Myocyte (in vitro differentiated cells): ENCODE results near the gene CSF3R. TPM values are rescaled to one million over a fixed set of nuclear protein-coding genes. Genes with fewer than 3 reads are reported as not detected.
"Not testable (repeated sequence)": the region's sequence is repeated elsewhere in the genome, so short reads cannot be mapped to it uniquely, and the experiment has no call there.

Source experiments
- DNase-seq: peaks from one replicate; pipeline ENCODE4 v3.0.0-alpha.2; 2012; ENCODE audit warnings: low read depth
- total RNA-seq: library from RNA; depleted of rRNA; stranded (reverse); fragments of >200 nt; gene quantifications from 2 replicates; pipeline ENCODE4 v1.2.3, GENCODE V29; 2014

CSF3R gene
- total RNA-seq, 1 donor from 2014 or later: not detected

DNA sequence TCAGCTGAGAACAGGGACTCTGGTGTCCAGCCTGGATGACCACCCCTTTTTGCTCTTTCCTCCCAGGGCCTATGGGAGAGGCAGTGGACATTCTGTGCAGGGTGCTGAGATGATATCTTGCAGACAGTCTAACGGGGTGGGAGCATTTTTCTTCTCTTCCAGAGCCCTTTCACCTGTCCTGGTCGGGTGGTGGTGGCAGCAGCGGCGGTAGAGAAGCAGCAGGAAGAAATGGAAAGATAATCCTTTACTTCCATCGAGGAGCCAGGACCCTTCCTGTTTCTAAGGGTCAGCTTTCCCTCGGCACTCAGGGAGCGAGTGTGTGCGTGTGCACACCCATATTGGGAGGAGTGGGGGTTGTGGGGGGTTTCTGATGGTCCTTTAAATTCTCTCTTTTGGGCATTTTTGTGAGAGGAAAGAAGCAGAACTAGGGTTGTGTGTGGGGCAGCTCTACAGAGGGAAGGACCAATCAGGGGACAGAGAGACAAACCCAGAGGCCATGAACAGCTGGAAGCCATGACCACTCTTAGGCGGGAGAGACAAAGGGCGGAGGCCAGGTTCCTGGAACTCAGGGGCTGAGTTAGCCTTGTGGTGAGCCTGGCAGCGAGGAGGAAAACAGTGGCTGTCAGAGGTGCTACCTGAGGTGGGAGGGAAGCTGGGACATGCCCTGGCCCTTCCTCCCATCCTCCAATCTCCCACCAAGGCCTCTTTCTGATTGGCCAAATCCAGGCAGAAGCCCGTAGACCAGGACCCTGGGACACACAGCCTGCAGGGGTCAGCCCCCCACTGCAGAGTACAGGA, 31.2 kb upstream of the CSF3R start:
- DNase-seq: no peak

DNA sequence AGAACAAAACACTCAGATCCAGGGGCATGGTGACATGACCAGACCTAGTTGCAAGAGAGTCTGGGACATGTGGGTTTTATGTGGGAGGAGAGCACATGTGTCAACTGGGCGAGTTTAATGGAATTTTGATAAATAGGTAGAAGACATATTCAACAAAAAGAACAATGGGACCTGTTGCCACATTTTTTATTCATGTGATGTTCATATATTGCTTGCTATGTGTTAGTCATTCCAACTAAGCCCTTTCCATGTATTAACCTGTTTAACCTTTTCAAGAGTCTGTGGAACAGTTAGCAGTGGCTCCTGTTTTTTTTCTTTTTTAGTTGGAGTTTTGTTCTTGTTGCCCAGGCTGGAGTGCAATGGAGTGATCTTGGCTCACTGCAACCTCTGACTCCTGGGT, 30.1 kb upstream of the CSF3R start:
- no peak for DNase-seq

DNA sequence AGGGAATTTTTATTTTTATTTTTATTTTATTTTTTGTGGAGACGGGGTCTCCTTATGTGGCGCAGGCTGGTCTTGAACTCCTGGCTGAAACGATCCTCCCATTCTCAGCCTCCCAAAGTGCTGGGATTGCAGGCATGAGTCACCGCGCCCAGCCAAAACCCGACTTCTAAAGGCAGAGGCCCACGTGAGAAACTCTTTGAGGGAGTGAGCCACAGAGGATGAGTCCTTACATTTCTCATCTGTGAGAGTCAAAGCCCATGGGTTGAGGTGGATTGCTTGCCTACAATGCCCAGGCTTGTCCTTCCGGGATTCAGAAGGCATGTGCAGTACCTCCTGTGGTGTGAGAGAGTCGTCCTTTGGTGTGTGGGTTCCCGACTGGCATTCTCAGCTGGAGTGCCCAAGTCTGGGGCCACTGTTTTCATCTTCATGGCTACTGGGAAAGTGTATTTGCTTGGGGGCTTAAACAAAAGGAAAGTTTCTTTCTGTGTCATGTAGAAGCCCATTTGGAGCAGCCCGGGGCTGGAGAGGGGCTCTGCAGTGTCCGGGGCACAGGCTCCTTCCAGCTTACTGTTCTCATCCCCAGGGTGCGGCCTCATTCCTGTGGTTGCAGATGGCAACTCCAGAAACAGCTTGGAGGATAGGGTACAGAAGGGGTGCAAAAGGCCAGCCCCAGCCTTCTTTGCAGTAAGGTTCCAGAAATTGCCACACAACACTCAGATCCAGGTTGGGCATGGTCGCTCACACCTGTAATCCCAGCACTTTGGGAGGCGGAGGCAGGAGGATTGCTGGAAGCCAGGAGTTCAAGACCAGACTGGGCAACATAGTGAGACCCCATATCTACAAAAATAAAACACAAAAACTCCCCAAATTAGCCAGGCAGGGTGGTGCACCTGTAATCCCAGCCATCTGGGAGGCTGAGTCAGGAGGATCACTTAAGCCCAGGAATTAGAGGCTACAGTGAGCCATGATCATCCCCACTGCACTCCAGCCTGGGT, 29.4 kb upstream of the CSF3R start:
- DNase-seq: peak; percentile 49

DNA sequence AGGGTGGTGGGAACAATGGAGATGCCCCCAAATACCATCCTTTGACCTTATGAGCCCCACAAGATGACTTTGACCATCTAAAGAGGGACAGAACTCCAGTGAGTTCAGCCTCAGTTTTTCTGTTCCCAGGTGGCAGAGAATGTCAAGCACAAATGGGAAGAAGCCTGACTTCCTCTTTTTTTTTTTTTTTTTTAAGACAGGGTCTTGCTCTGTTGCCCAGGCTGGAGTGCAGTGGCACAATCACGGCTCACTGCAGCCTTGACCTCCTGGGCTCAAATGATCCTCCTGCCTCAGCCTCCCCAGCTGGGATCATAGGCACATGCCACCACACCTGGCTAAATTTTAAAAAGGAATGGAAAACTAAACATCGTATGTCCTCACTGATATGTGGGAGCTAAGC, 28.5 kb upstream of the CSF3R start:
- DNase-seq: not testable (repeated sequence)

DNA sequence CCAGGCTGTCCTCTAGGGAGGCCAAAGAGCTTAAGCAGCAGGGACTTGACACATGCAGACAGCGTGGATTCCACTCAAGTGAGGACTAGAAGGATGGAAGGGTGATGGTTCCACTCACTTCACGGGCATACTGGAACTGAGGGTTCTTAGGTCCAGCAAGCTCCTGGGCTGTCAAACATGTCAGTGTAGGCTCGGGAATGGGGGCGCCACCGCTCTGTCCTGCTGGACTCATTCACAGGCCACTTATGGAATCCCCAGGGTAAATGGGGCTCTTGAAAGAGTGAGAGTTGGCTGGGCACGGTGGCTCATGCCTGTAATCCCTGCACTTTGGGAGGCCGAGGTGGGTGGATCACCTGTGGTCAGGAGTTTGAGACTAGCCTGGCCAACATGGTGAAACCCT, 27.7 kb upstream of the CSF3R start:
- no peak for DNase-seq

DNA sequence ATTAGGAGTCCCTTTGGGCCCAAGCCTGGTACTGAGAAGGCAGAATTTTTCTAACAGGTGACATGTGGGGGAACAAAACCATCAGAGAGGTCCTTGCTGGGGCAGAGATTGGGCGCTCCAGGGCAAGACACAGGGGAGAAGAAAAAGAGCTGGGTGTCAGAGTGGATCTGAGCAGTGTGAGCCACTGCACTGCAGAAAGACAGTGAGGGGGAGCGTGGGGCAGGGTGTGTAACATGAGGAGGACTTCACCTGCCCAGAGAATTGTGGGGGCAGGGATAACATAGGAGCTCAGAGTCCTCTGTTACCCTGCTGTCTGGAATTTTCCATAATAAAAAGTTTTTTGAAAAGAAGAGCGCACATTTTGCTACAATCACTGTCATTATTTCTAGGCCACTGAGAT, 25.5 kb upstream of the CSF3R start:
- no peak for DNase-seq

DNA sequence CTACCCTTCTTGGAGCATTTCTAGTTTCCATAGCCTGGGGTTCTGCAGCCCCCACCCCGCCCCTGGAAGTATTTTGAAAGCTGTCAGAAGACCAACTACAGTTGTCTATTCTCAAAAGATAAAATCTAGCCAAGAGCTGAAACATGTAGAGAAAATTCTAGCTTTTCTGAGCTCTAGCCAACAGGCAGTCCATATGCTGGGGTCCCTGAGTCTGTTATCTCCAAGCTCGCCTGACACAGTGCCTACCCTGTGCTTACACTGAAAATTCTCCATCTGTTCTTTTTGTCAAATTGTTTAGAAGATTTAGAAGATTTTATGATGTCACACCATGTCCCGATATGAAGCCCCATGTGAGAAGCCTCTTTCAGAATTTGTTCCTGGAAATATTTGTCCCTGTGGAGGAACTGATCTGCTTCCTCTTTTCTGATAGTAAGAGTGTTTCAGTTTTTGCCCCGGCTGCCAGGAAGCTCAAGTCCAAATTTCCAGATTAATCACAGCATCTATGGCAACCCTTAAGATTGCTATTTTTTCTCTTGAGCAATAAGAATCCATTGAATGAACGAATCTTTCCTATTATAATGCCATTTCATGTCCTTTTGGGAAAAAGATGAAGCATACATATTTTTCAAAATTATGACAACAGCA, 23.7 kb upstream of the CSF3R start:
- DNase-seq: no peak

DNA sequence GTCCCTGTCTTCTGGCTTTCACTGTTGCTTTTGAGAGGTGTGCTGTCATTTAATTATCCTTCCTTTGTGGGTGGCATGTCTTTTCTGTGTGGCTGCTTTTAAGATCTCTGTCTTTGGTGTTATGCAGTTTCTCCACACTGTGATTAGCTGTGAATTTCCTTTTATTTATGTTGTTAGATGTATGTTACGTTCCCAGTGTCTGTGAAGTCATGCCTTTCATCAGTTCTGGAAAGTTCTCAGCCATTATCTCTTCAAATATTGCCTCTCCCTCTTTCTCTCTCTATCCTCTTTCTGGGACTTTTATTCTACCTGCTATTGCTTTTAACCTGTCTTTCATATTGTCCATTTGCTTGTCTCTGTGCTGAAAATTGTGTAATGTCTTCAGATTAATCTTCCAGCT, 21.0 kb upstream of the CSF3R start:
- DNase-seq: no peak

DNA sequence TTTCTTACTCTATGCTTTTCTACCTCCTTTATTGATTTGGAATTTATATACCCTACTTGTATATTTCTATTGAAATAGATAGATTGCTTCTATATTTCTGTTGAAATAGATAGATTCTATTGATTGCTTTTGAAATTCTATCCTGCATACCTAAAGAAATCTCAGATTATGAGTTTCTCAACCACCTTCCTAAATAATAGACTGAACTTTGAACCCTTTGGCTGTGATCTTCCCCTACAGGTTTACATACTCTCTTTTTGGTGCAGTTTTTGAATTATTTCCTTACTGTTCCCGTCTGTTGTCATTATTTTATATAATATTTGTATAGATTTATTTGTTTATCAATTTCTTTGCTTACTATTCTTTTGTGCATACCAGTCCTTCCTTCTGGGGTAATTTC, 20.4 kb upstream of the CSF3R start:
- DNase-seq: no peak

DNA sequence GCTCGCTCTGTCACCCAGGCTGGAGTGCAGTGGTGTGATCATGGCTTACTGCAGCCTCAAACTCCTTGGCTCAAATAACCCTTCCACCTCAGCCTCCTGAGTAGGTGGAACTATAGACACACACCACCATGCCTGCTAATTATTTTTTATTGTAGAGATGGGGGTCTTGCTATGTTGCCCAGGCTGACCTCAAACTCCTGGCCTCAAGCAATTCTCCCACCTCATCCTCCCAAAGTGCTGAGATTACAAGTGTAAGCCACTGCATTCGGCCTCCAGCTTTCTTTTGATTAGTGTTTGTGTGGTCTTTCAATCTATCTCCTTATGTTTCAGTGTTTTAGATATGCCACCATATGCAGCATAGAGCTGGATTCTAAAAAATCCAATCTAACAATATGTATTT, 19.9 kb upstream of the CSF3R start:
- no peak for DNase-seq

DNA sequence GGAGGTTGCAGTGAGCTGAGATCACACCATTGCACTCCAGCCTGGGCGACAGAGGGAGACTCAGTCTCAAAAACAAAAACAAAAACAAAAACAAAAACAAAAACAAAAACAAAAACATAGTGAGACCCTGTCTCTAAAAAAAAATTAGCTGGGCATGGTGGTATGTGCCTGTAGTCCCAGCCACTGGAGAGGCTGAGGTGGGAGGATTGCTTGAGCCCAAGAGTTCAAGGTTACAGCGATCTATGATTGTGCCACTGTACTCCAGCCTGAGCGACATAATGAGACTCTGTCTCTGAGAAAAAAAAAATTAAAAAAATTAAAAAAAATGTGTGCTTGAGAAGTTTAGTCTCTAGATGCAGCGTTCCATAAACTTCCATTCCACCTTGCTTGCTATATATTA, 19.2 kb upstream of the CSF3R start:
- not testable (repeated sequence) for DNase-seq

DNA sequence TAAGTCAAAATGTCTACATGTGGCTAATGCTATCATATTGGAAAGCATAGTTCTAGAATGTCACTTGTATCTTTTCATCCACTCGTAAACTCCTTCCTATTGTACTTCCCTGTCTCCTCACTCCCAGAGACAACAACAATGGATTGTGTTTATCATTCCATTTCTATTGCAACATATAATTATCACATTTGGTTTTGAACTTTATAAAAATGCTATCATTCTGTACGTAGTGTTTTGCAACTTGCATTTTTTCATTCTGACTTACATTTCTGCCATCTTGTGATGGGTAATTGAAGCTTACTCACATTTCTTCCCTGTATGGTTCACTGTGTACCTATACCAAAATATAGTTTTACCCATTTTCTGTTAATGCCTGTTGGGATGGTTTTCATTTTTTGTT, 14.5 kb upstream of the CSF3R start:
- DNase-seq: no peak

DNA sequence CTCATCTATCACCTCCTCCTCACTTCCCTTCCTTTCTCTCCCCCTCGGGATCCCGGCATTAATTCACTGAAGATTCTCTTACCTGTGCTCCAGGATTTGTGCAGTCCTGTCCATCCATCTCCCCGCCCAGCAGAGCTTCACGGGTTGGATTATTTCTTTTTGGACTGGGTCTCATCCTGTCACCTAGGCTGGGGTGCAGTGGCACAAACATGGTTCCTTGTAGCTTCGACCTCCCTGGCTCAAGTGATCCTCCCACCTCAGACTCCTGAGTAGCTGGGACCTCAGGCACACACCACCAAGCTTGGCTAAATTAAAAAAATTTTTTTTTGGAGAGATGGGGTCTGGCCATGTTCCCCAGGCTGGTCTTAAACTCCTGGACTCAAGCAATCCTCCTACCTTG, 12.3 kb upstream of the CSF3R start:
- no peak for DNase-seq

DNA sequence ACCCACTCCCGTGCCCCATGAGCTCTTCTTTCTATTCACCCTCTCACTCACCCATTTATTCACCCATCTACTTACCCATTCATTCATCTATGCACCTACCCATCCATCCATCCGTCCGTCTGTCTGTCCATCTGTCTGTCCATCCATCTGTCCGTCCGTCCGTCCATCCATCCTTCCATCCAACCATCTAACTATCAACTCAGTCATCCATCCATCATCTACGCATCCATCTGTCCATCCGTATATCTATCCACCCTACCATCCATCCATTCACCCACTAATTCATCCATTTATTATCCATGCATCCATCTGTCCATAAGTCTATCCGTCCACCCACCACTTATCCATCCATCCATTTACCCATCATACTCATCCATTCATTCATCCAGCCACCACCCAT, 10.8 kb upstream of the CSF3R start:
- DNase-seq: no peak

DNA sequence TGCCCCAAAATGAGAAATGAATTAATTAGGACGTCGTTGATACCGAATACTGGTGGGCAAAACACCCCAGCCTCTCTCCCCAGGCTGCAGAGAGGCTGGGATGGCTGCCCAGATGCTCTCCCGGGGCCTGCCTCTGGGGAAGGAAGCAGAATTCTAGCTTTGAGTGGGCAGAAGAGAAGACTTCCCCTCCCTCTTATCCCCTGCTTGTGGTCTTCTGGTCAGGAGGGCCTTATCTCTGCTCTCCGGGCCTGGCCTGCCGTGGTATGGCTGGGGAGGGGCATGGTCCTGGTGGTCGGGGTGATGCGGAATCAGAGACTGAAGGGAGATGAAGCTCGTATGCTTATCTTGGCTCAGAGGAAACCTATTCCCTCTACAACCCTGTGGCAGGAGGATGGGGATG, 9.8 kb upstream of the CSF3R start:
- DNase-seq: no peak

DNA sequence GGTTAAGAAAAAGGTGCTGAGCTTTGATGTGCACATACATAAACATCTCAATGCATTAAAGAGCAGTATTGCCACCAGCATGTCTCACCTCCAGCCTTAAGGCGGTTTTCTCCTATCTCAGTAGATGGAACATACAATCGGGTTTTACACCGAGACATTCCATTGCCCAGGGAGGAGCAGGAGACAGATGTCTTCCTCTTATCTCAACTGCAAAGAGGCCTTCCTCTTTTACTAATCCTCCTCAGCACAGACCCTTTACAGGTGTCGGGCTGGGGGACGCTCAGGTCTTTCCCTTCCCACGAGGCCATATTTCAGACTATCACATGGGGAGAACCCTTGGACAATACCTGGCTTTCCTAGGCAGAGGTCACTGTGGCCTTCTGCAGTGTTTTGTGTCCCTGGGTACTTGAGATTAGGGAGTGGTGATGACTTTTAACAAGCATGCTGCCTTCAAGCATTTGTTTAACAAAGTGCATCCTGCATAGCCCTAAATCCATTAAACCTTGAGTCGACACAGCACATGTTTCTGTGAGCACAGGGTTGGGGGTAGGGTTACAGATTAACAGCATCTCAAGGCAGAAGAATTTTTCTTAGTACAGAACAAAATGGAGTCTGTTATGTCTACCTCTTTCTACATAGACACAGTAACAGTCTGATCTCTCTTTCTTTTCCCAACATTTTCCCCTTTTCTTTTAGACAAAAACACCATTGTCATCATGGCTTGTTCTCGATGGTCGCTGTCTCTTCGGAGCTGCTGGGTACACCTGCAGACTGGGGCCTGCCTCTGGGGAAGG, 6.7 kb upstream of the CSF3R start:
- not testable (repeated sequence) for DNase-seq

DNA sequence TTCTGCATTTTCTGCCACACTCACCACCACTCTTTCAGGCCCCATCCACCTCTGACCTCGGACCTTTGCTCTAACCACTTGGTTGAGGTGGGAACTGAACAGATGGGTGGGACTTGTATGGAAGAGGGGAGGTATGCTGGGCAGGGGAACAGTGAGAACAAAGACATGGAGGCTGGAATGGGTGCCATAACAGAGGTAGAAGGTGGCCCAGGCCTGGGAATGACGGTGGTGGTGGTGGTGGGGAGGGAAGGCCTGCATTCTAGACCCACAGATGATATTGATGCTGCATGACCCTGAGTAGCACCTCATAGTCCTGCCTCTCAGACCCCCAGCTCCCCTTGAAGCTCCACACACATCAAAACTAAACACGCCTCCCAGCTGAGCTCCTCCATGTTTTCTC, 5.2 kb upstream of the CSF3R start:
- DNase-seq: no peak

DNA sequence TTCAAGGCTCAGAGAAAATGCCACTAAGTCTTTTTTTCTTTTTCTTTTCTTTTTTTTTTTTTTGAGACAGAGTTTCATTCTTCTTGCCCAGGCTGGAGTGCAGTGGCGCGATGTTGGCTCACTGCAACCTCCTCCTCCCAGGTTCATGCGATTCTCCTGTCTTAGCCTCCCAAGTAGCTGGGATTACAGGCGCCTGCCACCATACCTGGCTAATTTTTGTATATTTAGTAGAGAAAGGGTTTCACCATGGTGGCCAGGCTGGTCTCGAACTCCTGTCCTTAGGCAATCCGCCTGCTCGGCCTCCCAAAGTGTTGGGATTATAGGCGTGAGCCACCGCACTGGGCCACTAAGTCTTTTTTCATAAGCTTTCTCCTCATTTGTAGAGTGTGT, 4.6 kb upstream of the CSF3R start:
- not testable (repeated sequence) for DNase-seq

DNA sequence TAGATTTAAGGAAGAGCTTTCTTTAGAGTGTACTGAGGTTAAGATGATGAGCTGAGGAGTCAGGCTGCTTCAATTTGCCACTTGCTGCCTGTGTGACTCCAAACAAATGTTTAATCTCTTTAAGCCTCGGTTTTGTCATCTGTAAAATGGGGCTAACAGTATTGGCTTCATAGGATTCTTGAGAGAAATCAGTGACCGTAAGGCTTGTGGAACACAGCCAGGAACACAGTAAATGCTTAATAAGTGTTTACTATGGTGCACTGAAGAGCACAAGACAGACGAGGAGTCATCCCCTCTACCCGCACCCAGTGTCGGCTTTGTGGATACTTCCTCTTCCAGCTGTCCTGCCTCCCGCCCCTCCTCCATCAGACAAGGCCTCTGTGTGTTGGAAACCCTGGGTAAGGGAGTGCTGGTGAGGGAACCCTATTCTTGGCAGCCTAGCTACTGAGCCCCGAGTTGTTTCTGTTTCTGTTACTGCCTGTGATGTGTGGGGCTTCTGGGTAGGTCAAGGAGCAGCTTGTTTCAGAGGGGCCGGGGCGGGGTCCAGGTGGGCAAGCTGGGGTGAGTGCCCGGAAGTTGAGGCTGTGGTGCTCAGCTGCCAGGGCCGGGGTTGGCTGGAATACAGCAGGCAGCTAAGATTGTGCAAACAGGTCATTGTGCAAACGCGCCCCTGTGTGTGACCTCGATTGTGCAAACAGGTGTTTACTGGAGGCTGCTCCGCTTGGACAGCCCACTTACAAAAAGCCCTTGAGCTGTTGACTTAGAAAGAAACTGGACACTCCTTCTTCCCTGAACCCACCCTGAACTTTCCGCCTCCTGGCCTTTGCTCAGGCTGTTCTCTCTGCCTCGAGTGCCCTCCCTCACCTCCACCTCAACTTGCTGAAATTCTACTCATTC, 4.0 kb upstream of the CSF3R start:
- peak; percentile 7 for DNase-seq

DNA sequence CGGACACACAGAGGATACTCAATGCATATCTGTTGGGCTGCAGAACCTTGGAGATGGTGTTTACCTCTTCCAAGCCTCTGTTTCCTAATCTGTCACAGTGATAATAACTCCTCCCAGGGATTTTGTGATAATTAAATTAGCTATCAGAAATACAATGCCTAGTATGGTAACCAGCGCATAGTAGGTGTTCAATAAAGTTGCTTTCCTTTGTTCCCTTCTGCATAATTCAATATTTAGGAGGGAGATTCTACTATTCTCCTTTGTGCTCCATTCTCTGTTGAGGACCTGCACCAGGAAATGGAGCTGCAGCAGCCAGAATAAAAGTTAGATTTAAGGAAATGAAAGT, 3.4 kb upstream of the CSF3R start:
- DNase-seq: no peak
